Stimulated activated CD8-positive, alpha-beta memory T cell treated with anti-CD3 and anti-CD28 coated beads, Interleukin-4, amount 100 ng/mL, for 1 hour (primary cell): ENCODE data around the gene CMC2.
A peak's percentile ranks its signal among the peaks of the same experiment; 100 is the strongest.

Experiments
- DNase-seq, 2 donors: peaks; one replicate each; pipeline ENCODE4 v3.0.0-alpha.2; 2020; ENCODE audit warnings: low read depth in 2 of 2, low spot score in 1 of 2

The CMC2 gene

GRCh38 chr16:81006813-81007695 is at the start of gene CMC2, which contains the start of gene CENPN:
TSS of gene CMC2 (minus strand) at chr16:81006885. CDS start at chr16:80997394, 9,491 bp downstream.
TSS of gene CENPN (plus strand) at chr16:81007214. CDS start at chr16:81011940, 4,726 bp downstream.
- peak; percentile 94 to 95 for DNase-seq

- DNase-seq: no peak
Observed at GRCh38 chr16:81053761-81054160, 47.1 kb upstream of the CMC2 start.

- DNase-seq: no peak
Observed at GRCh38 chr16:81042821-81043220, 36.1 kb upstream of the CMC2 start.

GRCh38 chr16:81041696-81042095 is 35.0 kb upstream of the CMC2 start:
- no peak for DNase-seq

- DNase-seq: no peak
Observed at GRCh38 chr16:81040842-81041241, 34.2 kb upstream of the CMC2 start.

GRCh38 chr16:81040131-81040530 is 33.4 kb upstream of the CMC2 start:
- no peak for DNase-seq

GRCh38 chr16:81036751-81037350 is 30.2 kb upstream of the CMC2 start:
- DNase-seq: no peak

GRCh38 chr16:81035975-81036750 is 29.5 kb upstream of the CMC2 start:
- DNase-seq: peak in 1 of 2 donors; percentile 6

- peak; percentile 64 to 79 for DNase-seq
Observed at GRCh38 chr16:81035398-81035974, 28.8 kb upstream of the CMC2 start, which contains the start of gene ATMIN. TSS of gene ATMIN (plus strand) at chr16:81035842. CDS start at chr16:81035871, 29 bp downstream.

GRCh38 chr16:81029930-81030604 is 23.4 kb upstream of the CMC2 start:
- DNase-seq: no peak

- DNase-seq: no peak
Observed at GRCh38 chr16:81026429-81026828, 19.7 kb upstream of the CMC2 start.

- DNase-seq: no peak
Observed at GRCh38 chr16:81018496-81018895, 11.8 kb upstream of the CMC2 start.

- no peak for DNase-seq
Observed at GRCh38 chr16:81014672-81015071, 8.0 kb upstream of the CMC2 start.

- DNase-seq: no peak
Observed at GRCh38 chr16:81012974-81013373, 6.3 kb upstream of the CMC2 start.

- DNase-seq: no peak
Observed at GRCh38 chr16:81008505-81008789, 1.8 kb upstream of the CMC2 start.

GRCh38 chr16:81006211-81006812 is 373 bp downstream of the CMC2 start:
- peak; percentile 39 to 45 for DNase-seq

- no peak for DNase-seq
Observed at GRCh38 chr16:81005610-81006161, 999 bp downstream of the CMC2 start.

GRCh38 chr16:81004646-81005353 is 1.9 kb downstream of the CMC2 start:
- DNase-seq: no peak
